Nephron (organoid): ENCODE measurements around the gene C3orf85.
A peak's percentile ranks its signal among the peaks of the same experiment; 100 is the strongest.

ENCODE experiments used
- H3K27ac Mint-ChIP-seq, 3 experiments: 2 replicates each; pipeline ENCODE4 v1.8.0; 2020; ENCODE audit warnings: mixed read lengths in 3 of 3, mild to moderate bottlenecking in 2 of 3, moderate library complexity in 1 of 3
- H3K27me3 Mint-ChIP-seq: 2 replicates; pipeline ENCODE4 v1.8.0; 2021; ENCODE audit warnings: low read depth, mild to moderate bottlenecking, moderate library complexity, mixed read lengths
- H3K36me3 Mint-ChIP-seq: 2 replicates; pipeline ENCODE4 v1.8.0; 2020; ENCODE audit warnings: low read depth, mixed read lengths
- H3K4me1 Mint-ChIP-seq: 2 replicates; pipeline ENCODE4 v1.8.0; 2020; ENCODE audit warnings: mixed read lengths
- H3K4me3 Mint-ChIP-seq, 3 experiments: 2 replicates each; pipeline ENCODE4 v1.8.0; 2020; ENCODE audit warnings: mild to moderate bottlenecking in 3 of 3, mixed read lengths in 3 of 3, moderate library complexity in 2 of 3
- H3K9me3 Mint-ChIP-seq: 2 replicates; pipeline ENCODE4 v1.8.0; 2020; ENCODE audit warnings: mixed read lengths
- CTCF ChIP-seq, 3 experiments: fragments of 200-600 bp; sonication (generic); IDR thresholded peaks; one replicate each; pipeline ENCODE4 v1.5.0; 2021; ENCODE audit warnings: antibody characterized with exemption in 3 of 3; ENCODE audit not compliant: unreplicated experiment in 3 of 3

The C3orf85 gene

GRCh38 chr3:109109574-109109973 lies 26.9 kb upstream of the C3orf85 start:
- H3K4me3 Mint-ChIP-seq: no peak overlapping the region
- no peak overlapping the region for H3K27ac Mint-ChIP-seq
- H3K9me3 Mint-ChIP-seq: peaks cover 2% of the 10 kb centered on the region
- no peaks in the 10 kb centered on the region for H3K36me3 Mint-ChIP-seq
- peaks cover 8% of the 10 kb centered on the region for H3K4me1 Mint-ChIP-seq
- TF ChIP-seq CTCF (IDR thresholded peaks at IDR 0.05; ENCODE audit: unreplicated experiment in 3 of 3): no peak
- no peaks in the 10 kb centered on the region for H3K27me3 Mint-ChIP-seq

DNA sequence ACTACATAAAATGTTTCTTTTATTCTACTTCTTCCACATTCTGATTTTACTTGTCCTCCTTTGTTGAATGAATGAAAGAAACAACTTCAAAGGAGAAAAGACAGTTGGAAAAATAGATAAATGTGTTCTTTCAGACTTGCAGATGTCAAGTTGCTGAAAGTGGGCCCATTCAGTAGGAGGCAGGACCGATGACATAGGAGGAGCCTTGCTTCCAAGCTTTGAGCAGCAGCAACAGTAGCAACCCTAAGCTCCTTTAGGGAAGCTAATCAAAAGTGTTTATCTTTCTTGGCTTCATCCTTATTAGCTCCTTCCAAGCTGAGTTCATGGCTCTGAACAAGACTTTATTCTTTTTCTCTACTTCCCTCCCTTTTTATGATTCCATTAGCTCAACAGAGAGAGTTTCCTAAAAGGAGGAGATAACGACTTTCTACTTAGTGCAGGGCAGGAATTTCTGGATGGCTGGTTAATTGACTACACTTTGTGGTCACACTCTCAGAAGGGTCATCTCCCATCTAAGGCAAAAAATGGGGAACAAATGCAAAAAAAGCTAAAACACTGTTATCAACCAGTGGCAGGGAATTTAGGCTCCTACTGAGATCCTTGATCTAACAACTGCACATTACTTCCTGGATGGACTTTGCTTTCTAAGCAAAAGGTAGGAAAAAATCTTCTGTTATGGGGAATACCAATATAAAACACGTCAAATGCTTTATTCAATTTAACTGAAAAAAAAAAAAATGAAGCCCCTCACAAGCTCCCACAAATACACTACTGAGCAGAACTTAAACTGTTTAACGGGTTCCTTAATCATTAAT lies 23.4 kb upstream of the C3orf85 start:
- H3K27me3 Mint-ChIP-seq: no peaks in the 10 kb centered on the region
- peak overlapping the region in 1 of 3 experiments; percentile 26 for H3K27ac Mint-ChIP-seq
- TF ChIP-seq CTCF (IDR thresholded peaks at IDR 0.05; ENCODE audit: unreplicated experiment in 3 of 3): no peak
- H3K4me3 Mint-ChIP-seq: no peak overlapping the region
- H3K4me1 Mint-ChIP-seq: peaks cover 8% of the 10 kb centered on the region
- no peaks in the 10 kb centered on the region for H3K9me3 Mint-ChIP-seq
- H3K36me3 Mint-ChIP-seq: no peaks in the 10 kb centered on the region

DNA sequence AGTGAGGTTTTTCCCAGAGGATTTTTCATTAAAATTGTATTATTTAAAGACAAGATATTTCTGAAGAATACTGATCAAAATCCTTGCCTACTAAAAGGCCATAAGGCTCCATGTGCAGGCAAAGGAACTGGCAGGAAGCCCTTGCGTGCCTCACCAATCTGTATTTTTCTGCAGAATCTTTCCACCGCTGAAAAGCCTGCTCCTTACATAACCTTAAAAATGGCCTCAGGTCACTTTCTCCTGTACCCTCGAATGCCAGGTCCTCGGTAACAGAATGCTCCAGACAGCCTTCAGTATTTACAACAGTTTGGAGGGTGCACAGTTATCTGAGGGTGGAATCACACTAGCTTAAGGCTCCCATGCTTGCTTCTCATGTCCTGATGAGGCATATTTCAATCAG lies 21.8 kb upstream of the C3orf85 start:
- H3K36me3 Mint-ChIP-seq: no peaks in the 10 kb centered on the region
- H3K4me3 Mint-ChIP-seq: no peak overlapping the region
- H3K27ac Mint-ChIP-seq: no peak overlapping the region
- TF ChIP-seq CTCF (IDR thresholded peaks at IDR 0.05; ENCODE audit: unreplicated experiment in 3 of 3): no peak
- no peaks in the 10 kb centered on the region for H3K9me3 Mint-ChIP-seq
- no peaks in the 10 kb centered on the region for H3K27me3 Mint-ChIP-seq
- peaks cover 8% of the 10 kb centered on the region for H3K4me1 Mint-ChIP-seq

DNA sequence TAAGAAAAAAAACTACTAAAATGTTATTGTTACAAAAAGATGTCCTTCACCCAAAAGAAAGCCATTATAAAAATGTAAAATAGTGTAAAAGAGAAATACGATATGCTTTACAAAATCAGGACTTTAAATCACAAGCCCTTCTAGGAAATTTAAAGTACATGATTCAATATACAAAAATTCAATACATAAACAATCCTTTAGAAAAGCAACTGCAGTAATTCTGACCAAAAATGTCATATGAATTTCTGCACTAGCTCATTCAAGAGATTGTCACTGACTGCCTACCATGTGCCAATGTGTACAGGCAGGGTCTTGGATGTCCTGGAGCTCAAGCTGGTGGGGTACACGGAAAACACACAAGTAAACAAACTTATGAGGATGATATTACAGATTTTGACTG lies 21.1 kb upstream of the C3orf85 start:
- H3K4me1 Mint-ChIP-seq: peaks cover 8% of the 10 kb centered on the region
- H3K27ac Mint-ChIP-seq: peak overlapping the region in 1 of 3 experiments; percentile 19
- H3K36me3 Mint-ChIP-seq: no peaks in the 10 kb centered on the region
- no peaks in the 10 kb centered on the region for H3K27me3 Mint-ChIP-seq
- H3K4me3 Mint-ChIP-seq: no peak overlapping the region
- H3K9me3 Mint-ChIP-seq: no peaks in the 10 kb centered on the region
- no peak for TF ChIP-seq CTCF (IDR thresholded peaks at IDR 0.05; ENCODE audit: unreplicated experiment in 3 of 3)

- H3K27ac Mint-ChIP-seq: peak overlapping the region in 1 of 3 experiments; percentile 19
- no peaks in the 10 kb centered on the region for H3K27me3 Mint-ChIP-seq
Measured at GRCh38 chr3:109116031-109116430, 20.5 kb upstream of the C3orf85 start.

More at GRCh38 chr3:109116031-109116430, 20.5 kb upstream of the C3orf85 start:
- Mint-ChIP-seq H3K9me3 (no peaks in the 10 kb centered on the region), H3K4me3 (no peak overlapping the region), H3K4me1 (peaks cover 8% of the 10 kb centered on the region), H3K36me3 (no peaks in the 10 kb centered on the region)
- no peak for TF ChIP-seq CTCF (IDR thresholded peaks at IDR 0.05; ENCODE audit: unreplicated experiment in 3 of 3)
